HG02938 (cell line): ENCODE data around the gene ALOX5.

Experiments
- ATAC-seq: cut with Tn5 transposase; IDR thresholded peaks from one replicate; pipeline ENCODE4 v1.9.1; 2021; ENCODE audit warnings: mild to moderate bottlenecking, moderate library complexity; ENCODE audit not compliant: unreplicated experiment

Gene ALOX5

GRCh38 chr10:45441239-45442190, 67.5 kb downstream of the ALOX5 start:
- no peak for ATAC-seq

DNA sequence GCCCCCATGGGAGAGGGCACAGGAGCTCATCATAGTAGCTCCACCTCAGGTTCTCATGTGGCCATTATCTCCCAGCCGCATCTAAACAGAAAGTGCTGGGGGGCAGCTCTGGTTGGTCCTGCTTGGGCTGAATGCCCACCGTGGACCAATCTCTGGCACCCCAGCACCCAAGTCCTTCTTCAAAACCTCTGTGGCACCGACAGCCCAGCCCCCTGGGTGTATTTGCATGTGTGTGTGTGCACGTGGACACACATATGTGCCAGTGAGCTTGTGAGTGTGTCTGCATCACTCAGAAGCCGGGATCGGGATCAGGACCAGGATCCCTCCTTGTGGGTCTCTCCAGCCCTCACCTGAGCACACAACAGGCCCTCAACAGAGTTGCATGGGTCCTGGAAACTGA, 68.2 kb downstream of the ALOX5 start:
- no peak for ATAC-seq

DNA sequence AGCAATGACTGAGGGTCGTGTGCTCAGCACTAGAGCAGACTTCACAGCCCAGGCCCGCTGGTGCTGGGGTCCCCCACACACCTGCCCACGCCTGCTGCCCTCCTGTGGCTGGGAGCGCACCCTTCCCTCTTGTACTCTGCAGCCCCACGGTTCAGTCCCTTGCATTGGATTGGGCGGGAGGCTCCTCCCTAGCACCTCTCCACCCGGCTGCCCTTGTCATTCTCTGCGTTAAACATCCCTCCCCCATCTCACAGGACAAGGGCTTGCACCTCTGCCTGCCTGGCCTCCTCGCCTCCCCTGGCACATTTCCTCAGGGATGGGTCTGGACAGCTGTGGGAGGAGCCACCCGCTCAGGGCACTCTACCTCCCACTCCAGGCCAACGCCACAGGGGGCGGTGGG, 68.6 kb downstream of the ALOX5 start:
- no peak for ATAC-seq

- no peak for ATAC-seq
These were observed 69.3 kb downstream of the ALOX5 start for GRCh38 chr10:45443101-45444009.

GRCh38 chr10:45444022-45444421, 70.0 kb downstream of the ALOX5 start:
- no peak for ATAC-seq

GRCh38 chr10:45444976-45445898, 71.2 kb downstream of the ALOX5 start:
- no peak for ATAC-seq

GRCh38 chr10:45446858-45447257, 72.8 kb downstream of the ALOX5 start:
- no peak for ATAC-seq

DNA sequence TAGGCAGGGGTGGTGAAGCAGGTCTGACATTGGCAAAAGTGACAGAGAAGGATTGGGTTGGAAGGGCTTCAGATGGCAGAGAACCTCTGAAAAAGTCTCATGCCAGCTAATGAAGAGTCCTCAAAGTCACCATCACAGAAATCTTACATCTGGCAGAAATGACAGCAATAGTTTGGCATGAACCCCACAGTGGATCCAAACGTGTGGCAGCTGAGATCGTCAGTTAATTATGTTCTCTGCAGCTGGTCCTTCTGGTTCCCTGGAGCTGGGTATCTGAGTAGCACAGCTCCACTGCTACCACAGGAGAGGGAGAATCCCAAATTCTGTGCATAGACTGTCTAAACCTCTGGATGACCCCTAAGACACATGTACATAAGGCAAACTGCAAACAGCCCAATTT, 73.4 kb downstream of the ALOX5 start:
- no peak for ATAC-seq

DNA sequence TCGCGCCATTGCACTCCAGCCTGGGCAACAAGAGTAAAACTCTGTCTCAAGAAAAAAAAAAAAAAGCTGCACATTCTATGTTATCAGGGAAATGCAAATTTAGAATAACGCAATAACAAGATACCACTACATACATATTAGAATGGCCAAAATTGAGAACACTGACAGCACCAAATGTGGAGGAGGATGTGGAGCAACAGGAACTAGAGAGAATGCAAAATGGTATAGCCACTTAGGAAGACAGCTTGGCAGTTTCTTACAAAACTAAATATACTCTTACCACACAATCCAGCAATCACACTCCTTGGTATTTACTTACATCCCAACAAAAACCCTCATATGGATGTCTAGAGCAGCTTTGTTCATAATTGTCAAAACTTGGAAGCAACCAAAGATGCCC, 76.8 kb downstream of the ALOX5 start:
- no peak for ATAC-seq

DNA sequence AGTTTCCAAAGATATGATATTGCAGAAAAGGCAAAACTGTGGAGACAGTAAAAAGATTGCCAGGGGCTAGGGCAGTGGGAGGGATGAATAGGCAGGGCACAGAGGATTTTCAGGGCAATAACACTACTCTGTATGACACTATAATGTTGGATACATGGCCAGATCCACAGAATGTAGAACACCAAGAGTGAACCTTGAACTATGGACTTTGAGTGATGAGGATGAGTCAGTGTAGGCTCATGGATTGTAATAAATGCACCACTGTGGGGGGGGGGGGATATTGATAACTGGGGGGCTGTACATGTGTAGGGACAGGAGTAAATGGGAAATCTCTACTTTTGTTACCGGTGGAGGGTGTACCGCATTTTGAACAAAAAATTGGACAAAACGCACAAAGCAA, 77.4 kb downstream of the ALOX5 start:
- ATAC-seq = no peak

GRCh38 chr10:45452268-45452667, 78.3 kb downstream of the ALOX5 start:
- no peak for ATAC-seq

DNA sequence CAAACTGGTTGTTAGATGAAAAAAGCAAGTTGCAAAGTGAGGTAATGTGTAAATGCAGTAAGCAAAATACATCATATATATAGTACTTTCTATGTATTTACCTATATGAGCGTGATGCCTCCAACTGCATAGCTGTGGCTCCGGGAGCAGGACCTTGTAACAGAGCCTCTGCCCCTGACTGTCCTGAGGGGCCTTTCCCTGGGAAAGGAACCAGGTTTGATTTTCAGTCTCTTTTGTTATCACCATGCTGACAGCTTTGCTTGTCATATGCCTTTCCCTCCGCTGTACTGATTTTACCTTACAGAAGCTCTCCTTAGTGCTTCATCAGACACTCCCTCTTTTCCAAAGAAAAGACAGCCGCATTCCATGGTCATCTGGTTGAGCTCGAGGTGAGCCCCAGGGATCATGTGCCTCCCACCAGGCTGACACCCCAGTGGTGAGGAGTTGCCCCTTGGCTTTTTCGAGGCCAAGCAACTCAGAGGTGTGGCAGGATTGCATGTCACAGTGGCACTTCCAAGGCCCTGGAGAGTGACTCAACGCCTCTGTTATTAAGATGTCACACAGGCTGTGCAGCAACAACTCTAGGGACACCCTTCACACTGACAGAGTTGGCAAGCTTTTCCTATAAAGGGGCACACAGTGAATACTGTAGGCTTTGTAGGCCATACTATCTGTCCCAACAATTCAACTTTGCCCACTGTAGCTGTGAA, 78.9 kb downstream of the ALOX5 start:
- no peak for ATAC-seq

DNA sequence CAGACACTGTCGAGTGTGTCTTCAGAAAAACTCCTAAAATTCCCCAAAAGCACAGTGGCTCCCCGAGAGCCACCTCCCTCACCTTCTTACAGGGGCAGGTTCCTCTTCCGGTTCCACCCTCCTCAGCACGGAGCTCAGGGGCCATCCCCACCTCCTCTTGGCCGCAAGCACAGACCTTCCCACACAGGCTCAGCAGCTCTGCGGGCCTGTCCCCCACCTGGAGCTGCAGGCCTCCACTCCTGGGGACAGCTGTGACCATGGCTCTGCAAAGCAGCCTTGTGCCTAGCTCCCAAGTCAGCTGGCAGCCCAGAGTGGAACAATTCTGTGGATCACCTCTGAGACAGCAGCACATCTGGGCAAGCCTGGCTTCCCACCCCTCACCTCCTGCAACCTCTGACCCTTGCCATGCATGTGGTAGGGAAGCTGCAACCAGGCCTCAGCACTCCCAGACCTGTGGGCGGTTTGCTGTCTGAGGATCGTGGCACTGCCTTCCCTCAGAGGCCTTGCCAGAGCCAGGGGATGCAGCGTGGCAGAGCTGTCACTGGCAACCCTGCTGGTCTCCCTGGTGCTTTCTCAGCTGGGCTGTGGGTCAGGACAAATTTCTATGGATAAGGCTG, 79.7 kb downstream of the ALOX5 start:
- ATAC-seq = no peak

DNA sequence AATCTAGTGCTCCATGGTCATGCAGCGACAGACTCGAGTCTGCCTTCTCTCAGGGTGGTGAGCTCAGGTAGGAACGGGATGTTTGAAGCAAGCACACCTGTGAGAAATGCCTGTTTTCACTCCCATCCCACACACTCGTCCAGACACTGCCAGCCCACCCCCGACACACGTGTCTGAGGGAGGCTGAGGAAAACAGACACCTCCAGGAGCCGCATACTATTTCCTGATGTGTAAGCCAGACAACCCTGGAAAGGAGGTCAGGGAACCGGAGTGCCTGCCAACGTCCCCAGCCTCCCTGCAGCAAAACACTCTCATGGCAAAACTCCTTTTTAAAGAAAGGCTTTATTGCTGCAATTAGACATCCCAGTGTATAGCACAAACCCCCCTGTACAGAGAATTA, 80.2 kb downstream of the ALOX5 start:
- ATAC-seq = no peak

- no peak for ATAC-seq
These were observed 80.8 kb downstream of the ALOX5 start for GRCh38 chr10:45454859-45455258.

DNA sequence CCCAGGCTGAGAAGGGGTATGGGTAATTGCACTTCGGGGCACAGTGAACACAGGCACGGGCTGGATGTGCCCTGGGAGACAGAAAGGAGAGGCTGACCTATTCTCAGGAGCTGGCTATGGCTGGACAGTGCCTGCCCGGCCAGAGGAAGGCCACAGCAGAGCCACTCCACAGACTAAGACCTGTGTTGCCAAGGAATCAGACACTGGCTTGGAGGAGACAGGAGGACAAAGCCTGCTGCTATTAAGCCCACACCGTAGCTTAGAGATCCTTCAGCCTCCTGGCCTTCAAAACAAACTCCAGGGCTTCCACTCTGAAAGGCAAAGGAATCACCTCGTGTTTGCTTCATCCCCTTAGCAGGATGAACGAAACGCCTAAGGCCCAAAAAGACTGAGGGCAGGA, 82.2 kb downstream of the ALOX5 start:
- ATAC-seq = no peak

DNA sequence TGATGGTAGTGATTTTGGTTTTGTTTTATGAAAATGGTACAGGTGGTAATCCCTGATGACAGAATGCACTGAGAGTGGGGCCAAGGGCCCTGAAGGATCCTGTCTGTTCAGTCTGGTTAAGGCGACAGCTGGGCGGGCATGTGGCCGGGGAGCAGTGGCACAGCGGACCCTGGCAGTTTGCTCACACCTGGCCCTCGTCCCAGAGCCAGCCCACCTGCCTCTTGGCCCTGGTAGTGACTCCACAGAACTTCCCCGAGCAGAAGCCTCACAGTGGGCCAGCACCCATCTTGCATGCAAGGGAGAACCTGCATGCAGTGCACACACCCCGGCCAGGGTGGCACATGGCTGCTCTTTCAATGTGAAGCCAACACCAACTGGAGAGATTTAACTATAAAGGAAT, 82.8 kb downstream of the ALOX5 start:
- ATAC-seq = no peak

- ATAC-seq = no peak
These were observed 83.5 kb downstream of the ALOX5 start for GRCh38 chr10:45457487-45457886.

DNA sequence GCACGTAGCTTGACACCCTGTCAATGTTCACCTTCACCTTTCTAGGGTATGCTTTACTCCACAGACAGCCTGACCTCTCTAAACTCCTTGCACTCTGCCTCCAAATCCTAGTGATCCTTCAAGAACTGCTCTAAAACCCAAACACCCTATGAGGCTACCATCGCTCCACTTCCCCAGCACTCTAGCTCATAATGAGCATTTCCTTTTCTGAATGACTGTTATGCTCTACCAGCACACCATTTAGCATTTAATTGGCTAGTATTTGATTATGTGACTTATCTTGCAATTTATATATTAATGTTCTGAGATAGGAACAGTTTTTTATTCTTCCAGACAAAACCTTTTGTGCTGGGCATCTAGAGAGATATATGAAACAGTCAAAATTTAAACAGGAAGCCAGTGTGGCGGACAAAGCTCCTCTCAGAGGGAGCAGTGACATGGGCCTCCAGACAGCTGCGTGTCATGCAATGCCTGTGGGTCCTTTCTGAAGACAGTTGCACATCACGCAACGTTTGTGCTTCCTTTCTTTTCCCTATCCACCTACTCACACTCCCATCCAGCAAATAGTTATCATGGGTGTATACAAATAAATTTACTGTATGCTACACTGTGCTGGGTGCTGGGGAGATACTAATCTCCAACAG, 86.3 kb downstream of the ALOX5 start:
- ATAC-seq = peak; percentile 45
